Hematopoietic multipotent progenitor cell treated with erythropoietin and hydrocortisone succinate and interleukin-3 and kit ligand, for 6 days (in vitro differentiated cells): ENCODE data around the gene MAP4K3.
A peak's percentile ranks its signal among the peaks of the same experiment; 100 is the strongest.

Experiments
- DNase-seq: peaks from one replicate; pipeline ENCODE4 v3.0.0-alpha.2; 2015

Gene MAP4K3

DNA sequence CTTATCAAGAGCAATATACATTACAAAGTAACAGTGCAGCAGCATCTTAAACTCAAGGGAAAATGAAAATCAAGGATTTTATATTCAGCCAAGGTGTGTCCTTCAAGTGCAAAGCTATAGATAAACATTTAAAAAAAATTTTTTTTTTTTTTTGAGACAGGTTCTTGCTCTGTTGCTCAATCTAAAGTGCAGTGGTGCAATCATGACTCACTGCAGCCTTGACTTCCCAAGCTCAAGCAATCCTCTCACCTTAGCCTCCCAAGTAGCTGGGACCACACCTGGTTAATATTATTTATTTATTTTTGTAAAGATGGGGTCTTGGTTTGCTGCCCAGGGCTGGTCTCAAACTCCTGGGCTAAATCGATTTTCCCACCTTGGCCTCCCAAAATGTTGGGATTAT is 202.3 kb downstream of the MAP4K3 start:
- no peak for DNase-seq

DNA sequence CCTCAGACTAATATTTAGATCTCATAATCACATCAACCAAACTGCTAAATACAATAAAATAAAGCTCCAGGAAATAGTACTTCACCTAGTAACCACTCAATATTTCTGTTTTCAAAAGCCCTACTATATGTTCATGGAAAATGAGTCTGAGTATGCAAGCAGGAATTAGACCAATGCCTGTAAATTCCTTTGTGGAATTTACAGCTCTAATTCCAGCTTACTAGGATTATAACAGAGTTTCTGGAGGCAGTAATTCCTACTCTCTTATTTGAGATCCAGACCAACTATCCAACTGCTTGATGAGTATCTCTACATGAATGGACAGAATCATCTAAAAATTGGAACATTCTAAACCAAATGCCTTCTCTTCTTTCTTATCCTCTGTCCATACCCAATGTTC is 204.9 kb downstream of the MAP4K3 start:
- no peak for DNase-seq

DNA sequence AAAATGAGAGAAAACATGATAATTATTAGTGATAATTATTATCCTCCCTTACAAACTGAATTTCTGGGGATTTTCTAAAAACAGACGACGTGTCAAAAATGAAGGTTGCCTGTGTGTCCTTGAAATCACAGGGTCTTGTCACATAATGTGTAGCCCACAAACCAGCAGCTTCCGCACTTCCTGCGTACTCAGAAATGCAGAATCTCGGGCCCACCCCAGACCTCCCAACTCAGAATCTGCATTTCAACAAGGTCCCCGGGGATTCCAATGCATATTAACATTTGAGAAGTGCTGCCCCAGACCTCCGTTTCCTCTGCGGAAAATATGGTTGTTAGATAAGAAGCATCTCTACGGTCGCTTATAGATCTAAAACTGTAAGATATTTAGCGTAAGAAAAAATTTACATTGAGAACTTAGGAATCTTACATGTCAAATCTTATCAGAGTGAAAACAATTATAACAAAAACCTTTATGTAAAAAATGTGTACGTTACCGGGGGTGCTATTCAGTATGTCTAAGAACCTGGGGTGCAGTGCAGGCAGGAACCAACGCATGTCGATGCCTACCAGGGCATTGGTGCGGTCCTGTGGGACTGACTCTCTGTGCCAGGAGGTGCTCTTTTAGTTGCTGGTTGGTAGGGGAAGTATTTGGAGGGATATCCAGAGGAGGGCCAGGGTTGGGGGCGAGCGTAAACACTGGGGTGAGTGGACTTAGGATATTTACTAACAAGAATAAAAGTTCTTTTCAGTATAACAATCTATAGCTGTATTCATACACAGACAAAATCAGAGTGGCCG is 208.5 kb downstream of the MAP4K3 start:
- DNase-seq: peak; percentile 71

DNA sequence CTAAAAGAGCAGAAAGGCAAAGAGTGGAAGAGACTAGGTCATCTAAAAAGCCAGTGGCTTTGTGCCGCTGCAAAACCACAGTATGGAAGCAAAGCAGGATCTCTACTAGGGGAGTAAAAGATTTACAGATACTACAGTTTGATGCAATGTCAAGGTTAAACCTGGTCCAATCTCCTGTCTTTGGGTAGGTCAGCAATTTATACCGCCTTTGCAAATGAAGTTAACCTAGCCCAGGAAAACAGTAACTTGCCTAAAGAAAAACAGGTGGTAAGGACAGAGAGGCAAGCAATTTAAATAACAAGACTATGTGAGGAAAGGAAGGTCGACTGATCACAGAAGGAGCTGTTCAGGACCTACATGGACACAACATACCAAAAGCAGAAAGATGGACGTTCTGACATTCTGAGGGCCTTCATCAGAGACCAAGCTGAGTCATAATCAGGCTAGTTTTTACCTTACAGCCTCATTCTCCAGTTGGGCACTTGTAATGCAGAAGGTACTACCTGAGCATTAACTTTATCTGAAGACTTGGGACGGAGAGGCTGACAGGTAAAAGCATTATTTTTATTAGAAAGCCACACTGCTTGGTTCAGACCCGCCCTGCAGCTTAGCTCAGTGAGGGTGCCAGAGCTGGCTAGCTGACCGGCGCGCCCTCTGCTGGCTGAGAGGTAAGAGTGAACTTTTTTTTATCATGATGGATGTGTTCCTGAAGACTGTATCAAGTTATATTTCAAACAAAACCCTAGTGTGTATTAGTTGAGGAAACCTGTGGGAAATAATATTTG is 209.3 kb downstream of the MAP4K3 start:
- peak; percentile 94 for DNase-seq

DNA sequence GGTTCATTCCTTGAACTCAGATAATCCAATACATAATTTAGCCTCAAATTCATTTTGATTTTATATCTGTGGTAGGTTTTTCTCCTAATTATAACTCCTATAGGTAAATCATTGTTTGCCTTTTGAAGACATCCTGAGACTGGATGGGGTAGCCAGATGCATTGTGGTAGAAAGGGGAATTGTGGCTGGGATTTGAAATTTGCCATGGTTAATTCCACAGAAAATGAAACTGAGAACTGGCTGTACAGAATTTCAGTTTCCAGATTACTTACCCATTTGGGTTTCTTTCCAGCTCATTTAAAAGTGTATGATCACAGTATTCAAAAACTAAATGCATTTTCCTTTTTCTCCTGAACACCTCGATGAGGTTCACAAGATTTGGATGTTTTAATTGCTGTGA is 211.5 kb downstream of the MAP4K3 start:
- no peak for DNase-seq

DNA sequence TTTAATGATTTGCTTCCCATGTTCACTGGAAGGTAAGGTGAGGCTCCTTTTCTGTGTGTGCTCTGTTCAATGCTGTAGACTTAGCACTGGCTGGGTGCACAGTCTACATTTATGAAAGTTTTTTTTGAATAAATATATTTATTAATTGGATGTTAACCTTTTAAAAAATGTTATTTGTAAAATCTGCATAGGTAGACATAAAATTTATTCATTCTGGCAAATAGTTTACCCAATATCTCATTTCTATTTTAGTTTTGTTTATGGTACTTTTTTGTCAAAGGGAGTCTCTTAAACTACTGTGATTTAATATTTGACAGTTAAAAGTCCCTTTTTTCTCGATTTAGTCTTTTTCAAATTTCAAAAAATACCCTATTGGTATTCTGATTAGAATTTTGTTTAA is 213.2 kb downstream of the MAP4K3 start:
- no peak for DNase-seq

DNA sequence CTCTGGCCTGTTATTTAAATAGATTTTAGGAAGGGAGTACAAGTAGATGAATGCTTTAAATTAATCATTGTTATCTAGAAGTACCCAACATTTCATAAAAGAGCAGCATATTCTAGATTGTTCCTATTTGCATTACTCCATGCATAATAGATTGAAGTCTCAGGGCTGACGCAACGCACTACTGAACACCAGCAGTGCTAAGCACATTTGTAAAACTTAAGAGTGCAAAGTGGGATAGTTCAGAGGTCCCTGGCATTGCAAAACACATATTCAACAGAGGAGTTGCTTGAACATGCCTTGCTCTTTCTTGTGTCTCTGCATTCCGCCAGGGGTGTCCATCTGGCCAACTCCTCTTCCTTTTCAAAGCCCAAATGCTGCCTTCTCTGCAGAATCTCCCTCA is 215.6 kb downstream of the MAP4K3 start:
- DNase-seq: no peak

DNA sequence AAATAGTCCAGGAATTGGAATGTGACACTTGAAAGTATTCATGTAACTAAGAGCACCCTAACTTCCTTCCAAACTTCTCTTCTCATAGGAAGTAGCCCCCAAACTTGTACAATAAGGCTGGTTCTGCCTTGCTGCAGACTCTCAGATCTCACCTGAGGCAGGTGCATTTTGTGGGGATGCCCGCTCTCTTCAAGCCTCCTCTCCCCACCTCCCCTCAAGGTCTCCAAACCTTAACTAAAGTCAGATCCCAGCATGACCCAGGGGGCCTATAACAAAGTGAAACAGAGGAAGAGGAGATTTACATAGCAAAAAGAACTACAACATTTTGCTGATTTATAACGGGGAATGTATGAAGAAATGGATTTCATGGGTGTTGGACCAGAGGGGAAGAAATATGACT is 216.9 kb downstream of the MAP4K3 start:
- no peak for DNase-seq

DNA sequence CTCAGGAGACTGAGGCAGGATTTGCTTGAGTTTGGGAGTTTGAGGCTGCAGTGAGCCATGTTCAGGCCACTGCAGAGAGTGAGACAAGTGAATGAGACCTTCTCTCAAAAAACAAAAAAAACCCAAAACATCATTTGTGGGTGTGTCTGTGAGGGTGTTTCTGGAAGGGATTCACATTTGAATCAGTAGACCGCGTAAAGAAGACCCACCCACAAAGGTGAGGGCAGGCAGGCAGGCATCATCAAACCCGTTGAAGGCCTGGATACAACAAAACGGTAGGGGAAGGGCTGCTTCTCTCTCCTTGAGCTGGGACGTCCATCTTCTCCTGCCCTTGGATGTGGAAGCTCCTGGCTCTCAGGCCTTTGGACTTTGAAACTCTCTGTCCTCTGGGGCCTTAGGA is 218.7 kb downstream of the MAP4K3 start:
- DNase-seq: no peak

DNA sequence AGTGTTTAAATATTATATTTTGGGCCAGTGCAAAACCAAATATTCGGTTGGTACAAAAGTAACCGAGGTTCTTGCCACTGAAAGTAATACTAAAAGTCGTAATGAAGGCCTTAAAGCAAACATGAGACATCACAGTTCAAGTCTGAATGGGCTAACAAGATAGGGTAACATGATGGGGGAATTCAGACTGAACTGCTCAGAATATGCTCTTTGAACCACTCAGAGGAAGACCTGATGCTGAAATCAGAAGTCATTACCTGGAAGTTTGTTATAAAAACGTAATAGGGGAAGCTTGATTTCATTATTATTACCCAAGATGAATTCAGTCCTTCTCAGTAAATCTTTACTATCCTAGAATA is 219.9 kb downstream of the MAP4K3 start:
- no peak for DNase-seq

DNA sequence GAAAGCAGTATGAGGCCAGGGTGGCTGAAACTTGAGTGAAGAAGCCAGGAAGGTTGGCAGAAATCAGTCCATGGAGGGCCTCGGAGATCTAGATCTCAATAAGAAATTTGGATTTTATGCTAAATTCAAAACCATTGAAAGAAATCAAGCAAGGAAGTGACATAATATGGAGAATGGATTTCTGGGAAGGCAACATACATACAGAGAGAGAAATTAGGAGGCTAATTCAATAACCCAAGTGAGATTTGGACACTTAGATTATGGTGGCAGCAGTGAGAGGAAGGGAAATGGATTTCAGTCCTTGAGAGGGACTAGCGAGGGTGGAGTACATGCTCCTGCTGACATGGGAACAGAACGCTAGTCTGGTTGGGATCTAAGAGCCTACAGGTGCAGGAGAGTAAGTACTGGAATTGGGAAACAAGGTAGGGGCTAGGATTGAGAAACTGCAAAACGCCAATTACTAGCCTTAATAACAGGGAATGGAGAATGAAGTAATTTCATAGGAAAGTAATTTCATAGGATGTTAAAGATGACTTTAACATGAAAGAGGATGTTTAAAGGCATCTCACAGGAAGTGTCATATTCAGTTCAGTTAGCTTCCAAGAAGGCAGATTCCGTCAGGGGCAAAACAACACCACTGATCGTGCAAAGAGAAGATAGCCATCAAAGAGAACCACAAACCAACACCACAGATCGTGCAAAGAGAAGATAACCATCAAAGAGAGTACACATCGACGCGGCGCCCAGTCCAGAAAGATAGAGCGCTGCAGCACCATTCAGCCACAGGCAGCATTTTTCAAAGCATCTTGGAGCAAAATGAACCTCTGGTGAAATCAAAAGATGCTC is 220.5 kb downstream of the MAP4K3 start:
- peak; percentile 90 for DNase-seq

DNA sequence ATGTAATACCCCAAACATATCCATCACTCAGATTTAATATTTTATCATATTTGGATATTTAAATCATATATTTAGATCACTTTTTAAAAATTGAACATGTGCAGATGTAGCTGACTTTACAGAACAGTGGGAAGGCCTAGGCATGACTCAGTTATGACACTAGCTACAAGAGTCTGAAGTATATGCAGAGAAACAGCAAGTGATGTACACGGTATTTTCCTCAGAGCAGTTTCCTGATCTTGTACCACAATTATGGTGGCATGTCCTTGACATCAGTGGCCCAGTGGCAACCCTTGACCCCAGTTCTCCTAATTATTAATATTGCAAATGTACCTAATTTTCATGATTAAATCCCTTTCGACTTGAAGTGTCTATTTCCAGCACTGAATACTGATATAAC is 221.5 kb downstream of the MAP4K3 start:
- no peak for DNase-seq

DNA sequence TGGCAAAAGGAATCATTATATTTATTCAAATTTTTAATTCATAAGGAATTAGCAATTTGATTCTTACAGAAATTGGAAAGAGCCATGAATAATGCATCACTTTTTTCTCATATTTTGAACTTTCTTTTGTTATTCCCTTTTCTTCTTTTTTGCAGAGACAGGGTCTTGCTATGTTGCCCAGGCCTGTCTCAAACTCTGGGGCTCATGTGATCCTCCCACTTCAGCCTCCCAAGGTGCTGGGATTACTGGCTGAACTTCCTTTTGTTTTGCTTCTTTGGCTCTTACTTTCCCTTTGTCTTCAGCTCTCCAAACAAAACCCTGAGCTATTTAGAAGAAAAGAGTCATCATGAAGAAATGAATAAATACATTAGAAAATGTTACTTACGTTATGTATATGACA is 224.1 kb downstream of the MAP4K3 start:
- DNase-seq: no peak

DNA sequence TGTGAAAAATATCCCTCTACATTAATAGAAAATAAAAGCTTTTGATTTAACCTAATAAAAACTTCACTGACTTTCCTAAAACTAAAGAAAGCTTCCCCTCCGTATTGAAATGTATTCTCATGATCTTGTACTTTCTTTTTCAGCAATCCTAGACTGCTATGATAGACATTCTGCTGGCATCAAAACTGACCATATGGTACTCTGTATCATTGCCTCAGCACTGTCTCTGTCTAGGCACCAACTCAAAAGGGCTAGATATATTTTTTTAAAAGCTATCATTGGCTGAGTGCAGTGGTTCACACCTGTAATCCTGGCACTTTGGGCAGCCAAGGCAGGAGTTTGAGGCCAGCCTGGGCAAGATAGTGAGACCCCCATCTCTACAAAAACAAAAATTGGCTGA is 226.2 kb downstream of the MAP4K3 start:
- DNase-seq: no peak

DNA sequence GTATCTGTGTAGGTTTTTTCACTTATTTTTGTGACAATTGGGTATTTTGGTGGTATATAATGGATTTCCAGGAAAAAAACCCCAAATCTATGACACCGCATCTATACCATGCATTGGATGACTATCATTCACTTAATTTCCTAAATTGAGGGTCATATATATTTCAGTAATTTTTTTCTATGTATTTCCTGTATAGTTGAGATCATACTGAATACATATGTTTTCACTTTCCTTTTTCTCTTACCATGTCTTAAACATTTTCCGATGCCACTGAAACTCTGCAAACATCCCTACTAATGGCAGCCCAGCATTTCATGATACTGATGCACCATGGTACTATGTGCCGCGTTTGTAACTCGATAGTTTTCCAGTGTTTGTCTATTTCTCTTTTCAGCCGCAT is 233.7 kb downstream of the MAP4K3 start:
- no peak for DNase-seq

DNA sequence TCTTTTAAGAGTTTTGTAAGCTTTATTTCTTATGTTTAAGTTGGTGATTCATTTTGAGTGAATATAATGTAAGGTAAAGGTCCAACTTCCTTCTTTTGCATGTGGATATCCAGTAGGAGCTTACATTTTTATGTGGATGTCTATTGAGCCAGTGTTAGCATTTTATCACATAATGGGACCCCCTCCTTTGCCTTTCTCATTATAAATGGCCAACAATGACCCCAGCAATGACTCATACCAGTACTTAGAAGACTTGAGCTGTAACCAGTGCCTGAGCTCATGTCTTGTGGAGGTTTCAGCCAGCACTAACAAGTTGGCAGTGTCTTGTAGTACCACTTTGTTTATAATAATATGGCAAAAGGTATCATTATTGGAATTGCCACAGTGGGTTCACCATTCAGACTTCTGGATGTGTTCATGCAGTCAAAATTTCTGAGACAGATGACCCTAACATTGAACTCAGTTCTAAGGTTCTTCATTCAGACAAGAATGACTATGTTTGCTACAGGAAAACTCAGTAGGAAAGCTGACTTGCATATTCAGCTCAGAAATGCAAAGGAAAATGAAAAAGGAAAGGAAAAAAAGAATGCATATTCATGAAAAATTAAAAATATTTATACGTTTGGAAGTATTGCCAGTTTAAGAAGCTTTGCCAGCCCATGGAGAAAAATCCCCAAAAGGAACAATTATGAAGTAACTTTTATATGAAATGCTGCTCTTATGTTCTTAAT is 234.3 kb downstream of the MAP4K3 start:
- DNase-seq: no peak
